Astrocyte (in vitro differentiated cells and primary cell): ENCODE data around the gene ZFHX3.

Experiments
- EZH2 ChIP-seq: IDR thresholded peaks from 2 replicates; pipeline ENCODE4 v1.6.1; 2012; ENCODE audit warnings: mild to moderate bottlenecking, low read length, inconsistent platforms; ENCODE audit not compliant: insufficient read depth
- TF ChIP-seq, protein P1 (sequence below): IDR thresholded peaks from 2 replicates; pipeline ENCODE4 v1.5.1; 2011; ENCODE audit warnings: low read depth, mild to moderate bottlenecking, inconsistent platforms, low read length, moderate library complexity; ENCODE audit not compliant: insufficient read depth

DNA sequence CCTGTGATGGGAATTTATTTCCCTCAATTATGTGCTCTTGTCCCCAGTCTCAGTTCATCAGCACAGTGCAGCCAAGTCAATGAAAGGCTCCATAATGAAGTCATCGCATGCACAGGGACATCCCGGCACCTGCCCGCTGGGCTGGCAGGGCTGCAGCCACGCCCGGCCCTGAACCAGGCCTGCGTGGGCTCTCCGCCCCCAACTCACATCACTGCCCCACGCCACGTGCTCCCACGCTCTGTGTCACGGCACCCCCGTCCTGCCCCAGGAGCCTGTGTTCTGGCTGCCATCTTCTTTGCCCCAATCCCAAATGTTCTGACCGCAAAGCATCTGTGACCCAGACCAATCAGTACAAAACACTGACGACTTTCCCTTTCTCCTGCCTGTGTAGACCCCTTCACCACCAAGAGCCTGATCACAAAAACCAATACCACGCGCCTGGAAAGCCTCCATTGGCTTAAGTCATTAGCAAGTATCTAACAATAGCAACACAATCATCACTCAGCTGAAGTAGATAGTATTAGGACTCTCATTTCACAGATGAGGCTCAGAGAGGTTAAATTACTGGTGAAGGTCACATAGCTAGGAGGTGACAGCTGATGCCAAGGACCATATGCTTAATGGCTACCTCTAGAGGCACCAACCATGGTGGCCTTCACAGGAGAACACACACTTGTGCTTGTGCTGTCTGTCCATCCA, 202.5 kb downstream of the ZFHX3 start:
- TF ChIP-seq, protein P1, sequence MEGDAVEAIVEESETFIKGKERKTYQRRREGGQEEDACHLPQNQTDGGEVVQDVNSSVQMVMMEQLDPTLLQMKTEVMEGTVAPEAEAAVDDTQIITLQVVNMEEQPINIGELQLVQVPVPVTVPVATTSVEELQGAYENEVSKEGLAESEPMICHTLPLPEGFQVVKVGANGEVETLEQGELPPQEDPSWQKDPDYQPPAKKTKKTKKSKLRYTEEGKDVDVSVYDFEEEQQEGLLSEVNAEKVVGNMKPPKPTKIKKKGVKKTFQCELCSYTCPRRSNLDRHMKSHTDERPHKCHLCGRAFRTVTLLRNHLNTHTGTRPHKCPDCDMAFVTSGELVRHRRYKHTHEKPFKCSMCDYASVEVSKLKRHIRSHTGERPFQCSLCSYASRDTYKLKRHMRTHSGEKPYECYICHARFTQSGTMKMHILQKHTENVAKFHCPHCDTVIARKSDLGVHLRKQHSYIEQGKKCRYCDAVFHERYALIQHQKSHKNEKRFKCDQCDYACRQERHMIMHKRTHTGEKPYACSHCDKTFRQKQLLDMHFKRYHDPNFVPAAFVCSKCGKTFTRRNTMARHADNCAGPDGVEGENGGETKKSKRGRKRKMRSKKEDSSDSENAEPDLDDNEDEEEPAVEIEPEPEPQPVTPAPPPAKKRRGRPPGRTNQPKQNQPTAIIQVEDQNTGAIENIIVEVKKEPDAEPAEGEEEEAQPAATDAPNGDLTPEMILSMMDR, result no peak
- no peak for TF ChIP-seq EZH2
